Measurements from ENCODE around the gene VTI1A. TPM values are rescaled to one million over a fixed set of nuclear protein-coding genes. Genes with fewer than 3 reads are reported as not detected.

Gene VTI1A
- total RNA-seq, 1 experiment from 2014 or later = 28.6 TPM

- H3K4me3 Mint-ChIP-seq (ENCODE audit: low read depth, unreplicated experiment) = no peak overlapping the region
- peaks cover 27% of the 10 kb centered on the region for H3K4me1 Mint-ChIP-seq (ENCODE audit: low read depth, unreplicated experiment)
- intact Hi-C loops (cut with micrococcal nuclease; ENCODE audit: unreplicated experiment) = no loop called here
- H3K36me3 Mint-ChIP-seq (ENCODE audit: insufficient read depth, unreplicated experiment) = no peaks in the 10 kb centered on the region
- TF ChIP-seq, protein P1, sequence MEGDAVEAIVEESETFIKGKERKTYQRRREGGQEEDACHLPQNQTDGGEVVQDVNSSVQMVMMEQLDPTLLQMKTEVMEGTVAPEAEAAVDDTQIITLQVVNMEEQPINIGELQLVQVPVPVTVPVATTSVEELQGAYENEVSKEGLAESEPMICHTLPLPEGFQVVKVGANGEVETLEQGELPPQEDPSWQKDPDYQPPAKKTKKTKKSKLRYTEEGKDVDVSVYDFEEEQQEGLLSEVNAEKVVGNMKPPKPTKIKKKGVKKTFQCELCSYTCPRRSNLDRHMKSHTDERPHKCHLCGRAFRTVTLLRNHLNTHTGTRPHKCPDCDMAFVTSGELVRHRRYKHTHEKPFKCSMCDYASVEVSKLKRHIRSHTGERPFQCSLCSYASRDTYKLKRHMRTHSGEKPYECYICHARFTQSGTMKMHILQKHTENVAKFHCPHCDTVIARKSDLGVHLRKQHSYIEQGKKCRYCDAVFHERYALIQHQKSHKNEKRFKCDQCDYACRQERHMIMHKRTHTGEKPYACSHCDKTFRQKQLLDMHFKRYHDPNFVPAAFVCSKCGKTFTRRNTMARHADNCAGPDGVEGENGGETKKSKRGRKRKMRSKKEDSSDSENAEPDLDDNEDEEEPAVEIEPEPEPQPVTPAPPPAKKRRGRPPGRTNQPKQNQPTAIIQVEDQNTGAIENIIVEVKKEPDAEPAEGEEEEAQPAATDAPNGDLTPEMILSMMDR (IDR thresholded peaks at IDR 0.05; ENCODE audit: unreplicated experiment) = no peak
- DNase-seq = no peak
- no TSS peak for BruUV-seq (replicated peaks)
- CTCF ChIA-PET = interaction anchor here (0.6 to 1.1 kb wide), 2 partner anchors 15 to 1039 kb away, joined by 3 read pairs; no protein-coding TSS in a partner anchor
- no peak overlapping the region for H3K27ac Mint-ChIP-seq (ENCODE audit: unreplicated experiment)
- H3K27me3 Mint-ChIP-seq (ENCODE audit: unreplicated experiment) = no peaks in the 10 kb centered on the region
- no peaks in the 10 kb centered on the region for H3K9me3 Mint-ChIP-seq (ENCODE audit: low read depth, unreplicated experiment)
Observed at GRCh38 chr10:112765717-112766235, 318.8 kb downstream of the VTI1A start.

DNA sequence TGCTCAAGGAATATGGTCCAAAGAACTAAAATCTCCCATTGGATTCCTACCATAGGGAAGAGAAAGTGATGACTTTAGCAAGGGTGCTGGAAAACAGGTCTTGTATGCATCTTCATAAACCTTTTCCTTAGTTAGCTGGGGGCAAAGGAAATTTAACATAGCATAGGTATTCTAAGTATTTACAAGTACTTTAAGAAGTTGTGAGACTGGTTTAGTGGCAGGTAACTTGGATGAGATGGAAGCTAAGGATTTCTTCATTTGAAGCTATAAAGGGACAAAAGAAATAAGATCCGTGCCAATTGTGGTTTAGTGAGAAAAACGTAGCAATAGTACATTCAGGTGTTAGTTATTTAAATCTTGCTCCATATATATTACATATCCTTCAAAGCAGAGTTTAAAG, 319.6 kb downstream of the VTI1A start:
- BruUV-seq (replicated peaks) = no TSS peak
- CTCF ChIA-PET = interaction anchor here (0.9 to 1.1 kb wide), 2 partner anchors 16 to 21 kb away, joined by 3 read pairs; no protein-coding TSS in a partner anchor
- H3K36me3 Mint-ChIP-seq (ENCODE audit: insufficient read depth, unreplicated experiment) = no peaks in the 10 kb centered on the region
- H3K4me1 Mint-ChIP-seq (ENCODE audit: low read depth, unreplicated experiment) = peaks cover 27% of the 10 kb centered on the region
- intact Hi-C loops (cut with micrococcal nuclease; ENCODE audit: unreplicated experiment) = no loop called here
- H3K9me3 Mint-ChIP-seq (ENCODE audit: low read depth, unreplicated experiment) = no peaks in the 10 kb centered on the region
- no peak for DNase-seq
- no peak overlapping the region for H3K27ac Mint-ChIP-seq (ENCODE audit: unreplicated experiment)
- TF ChIP-seq, protein P1 (IDR thresholded peaks at IDR 0.05; ENCODE audit: unreplicated experiment) = no peak
- no peaks in the 10 kb centered on the region for H3K27me3 Mint-ChIP-seq (ENCODE audit: unreplicated experiment)
- no peak overlapping the region for H3K4me3 Mint-ChIP-seq (ENCODE audit: low read depth, unreplicated experiment)

GRCh38 chr10:112767156-112767555, 320.1 kb downstream of the VTI1A start:
- Mint-ChIP-seq H3K4me1 (ENCODE audit: low read depth, unreplicated experiment) (peaks cover 27% of the 10 kb centered on the region), H3K9me3 (ENCODE audit: low read depth, unreplicated experiment) (no peaks in the 10 kb centered on the region), H3K4me3 (ENCODE audit: low read depth, unreplicated experiment) (no peak overlapping the region), H3K27ac (ENCODE audit: unreplicated experiment) (no peak overlapping the region), H3K36me3 (ENCODE audit: insufficient read depth, unreplicated experiment) (no peaks in the 10 kb centered on the region), H3K27me3 (ENCODE audit: unreplicated experiment) (no peaks in the 10 kb centered on the region)
- CTCF ChIA-PET = interaction anchor here (0.9 to 1.1 kb wide), 2 partner anchors 16 to 22 kb away, joined by 3 read pairs; no protein-coding TSS in a partner anchor
- BruUV-seq (replicated peaks) = no TSS peak
- intact Hi-C loops (cut with micrococcal nuclease; ENCODE audit: unreplicated experiment) = no loop called here
- TF ChIP-seq, protein P1 (IDR thresholded peaks at IDR 0.05; ENCODE audit: unreplicated experiment) = no peak
- DNase-seq = no peak

DNA sequence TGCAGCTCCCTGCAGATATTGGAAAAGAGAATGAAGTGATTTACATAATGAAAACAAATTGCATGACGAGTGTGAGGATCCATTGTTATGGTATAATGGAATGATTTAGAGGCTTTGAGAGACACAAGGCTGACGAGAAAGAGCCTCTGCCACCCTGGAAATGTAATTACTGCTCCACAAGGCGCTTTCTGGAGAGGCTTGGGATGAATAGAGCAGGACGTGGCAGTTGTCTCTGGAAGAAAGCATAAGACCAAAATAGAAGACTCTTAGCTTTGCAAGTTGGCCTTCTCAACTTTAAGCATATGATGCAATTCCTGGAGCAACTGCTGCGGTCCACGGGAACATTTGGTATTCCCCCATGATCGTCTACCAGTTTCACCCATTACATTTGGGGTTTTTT, 321.1 kb downstream of the VTI1A start:
- peaks cover 27% of the 10 kb centered on the region for H3K4me1 Mint-ChIP-seq (ENCODE audit: low read depth, unreplicated experiment)
- TF ChIP-seq, protein P1 (IDR thresholded peaks at IDR 0.05; ENCODE audit: unreplicated experiment) = no peak
- H3K27ac Mint-ChIP-seq (ENCODE audit: unreplicated experiment) = no peak overlapping the region
- no peak overlapping the region for H3K4me3 Mint-ChIP-seq (ENCODE audit: low read depth, unreplicated experiment)
- no peaks in the 10 kb centered on the region for H3K36me3 Mint-ChIP-seq (ENCODE audit: insufficient read depth, unreplicated experiment)
- DNase-seq = no peak
- intact Hi-C loops (cut with micrococcal nuclease; ENCODE audit: unreplicated experiment) = no loop called here
- H3K27me3 Mint-ChIP-seq (ENCODE audit: unreplicated experiment) = no peaks in the 10 kb centered on the region
- no peaks in the 10 kb centered on the region for H3K9me3 Mint-ChIP-seq (ENCODE audit: low read depth, unreplicated experiment)
- CTCF ChIA-PET = no interaction called here
- BruUV-seq (replicated peaks) = no TSS peak

All from Calu3 (cell line).